Astrocyte of the spinal cord (primary cell): ENCODE results near the gene CYP4F12.
"Not testable (repeated sequence)": the region's sequence is repeated elsewhere in the genome, so short reads cannot be mapped to it uniquely, and the experiment has no call there.

Experiments used
- DNase-seq: peaks from one replicate; pipeline ENCODE4 v3.0.0; 2011; ENCODE audit warnings: low read depth, low spot score
- H3K4me3 ChIP-seq: 2 replicates; pipeline ENCODE4 v1.5.1; 2011; ENCODE audit warnings: low read depth, mild to moderate bottlenecking, low read length, moderate library complexity
- CTCF ChIP-seq: IDR thresholded peaks from 2 replicates; pipeline ENCODE4 v1.5.1; 2012; ENCODE audit warnings: low read depth, mild to moderate bottlenecking, low read length, inconsistent platforms
- in situ Hi-C: cut with HindIII; loops from 2 replicates; pipeline ENCODE4 v1.10.0; 2017; ENCODE audit warnings: low sequenced_read_pairs

CYP4F12 gene

GRCh38 chr19:15675560-15675959, 2.7 kb downstream of the CYP4F12 start:
- no peak for TF ChIP-seq CTCF
- in situ Hi-C loops: no loop called here
- H3K4me3 ChIP-seq: no peak overlapping the region
- DNase-seq: no peak

GRCh38 chr19:15679089-15679488, 6.2 kb downstream of the CYP4F12 start:
- in situ Hi-C loops: no loop called here

GRCh38 chr19:15679865-15680264, 7.0 kb downstream of the CYP4F12 start:
- DNase-seq, H3K4me3 ChIP-seq, in situ Hi-C loops: not testable (repeated sequence)

More at GRCh38 chr19:15679089-15679488, 6.2 kb downstream of the CYP4F12 start:
- TF ChIP-seq CTCF: no peak
- H3K4me3 ChIP-seq: no peak overlapping the region
- no peak for DNase-seq

GRCh38 chr19:15680478-15681322, 7.8 kb downstream of the CYP4F12 start:
- no peak for DNase-seq
- no peak for TF ChIP-seq CTCF
- H3K4me3 ChIP-seq: no peak overlapping the region
- in situ Hi-C loops: no loop called here

- in situ Hi-C loops: no loop called here
- H3K4me3 ChIP-seq: no peak overlapping the region
- TF ChIP-seq CTCF: no peak
- no peak for DNase-seq
Observed at GRCh38 chr19:15683411-15683810, 10.5 kb downstream of the CYP4F12 start.

- no peak for TF ChIP-seq CTCF
- in situ Hi-C loops: no loop called here
Observed at GRCh38 chr19:15684828-15685227, 11.9 kb downstream of the CYP4F12 start.

GRCh38 chr19:15696654-15697194, 23.8 kb downstream of the CYP4F12 start:
- no peak for TF ChIP-seq CTCF

More at GRCh38 chr19:15684828-15685227, 11.9 kb downstream of the CYP4F12 start:
- DNase-seq: no peak
- no peak overlapping the region for H3K4me3 ChIP-seq

More at GRCh38 chr19:15696654-15697194, 23.8 kb downstream of the CYP4F12 start:
- H3K4me3 ChIP-seq: no peak overlapping the region
- in situ Hi-C loops: no loop called here
- DNase-seq: no peak
